Measurements from ENCODE around the gene STK11IP. TPM values are rescaled to one million over a fixed set of nuclear protein-coding genes. Genes with fewer than 3 reads are reported as not detected.

The STK11IP gene
- total and polyA plus RNA-seq, 4 donors, result 6.1 to 58.2 (median 24.2) TPM

GRCh38 chr2:219573166-219573565, 24.5 kb upstream of the STK11IP start:
- Histone ChIP-seq H3K36me3 (ENCODE audit: control insufficient read depth in 1 of 2, insufficient read depth in 2 of 2, low read length in 1 of 2) (no peaks in the 10 kb centered on the region), H3K9me3 (ENCODE audit: control insufficient read depth, low read length) (no peaks in the 10 kb centered on the region), H3K27ac (ENCODE audit: low read depth in 1 of 2, low read length in 2 of 2) (no peak overlapping the region), H3K4me1 (ENCODE audit: control insufficient read depth in 1 of 2, insufficient read depth in 2 of 2, low read length in 2 of 2) (no peaks in the 10 kb centered on the region), H3K4me3 (ENCODE audit: low read length in 2 of 2) (no peak overlapping the region), H3K27me3 (ENCODE audit: control insufficient read depth in 1 of 2, insufficient read depth in 2 of 2, low read length in 1 of 2) (no peaks in the 10 kb centered on the region)
- intact Hi-C loops (cut with DNase I), result no loop called here
- no peak for ATAC-seq (ENCODE audit: low FRiP score)
- no peak for DNase-seq
- WGBS, 2 donors, result 80 to 82% methylated on average over 5 of the region's 5 CpGs

DNA sequence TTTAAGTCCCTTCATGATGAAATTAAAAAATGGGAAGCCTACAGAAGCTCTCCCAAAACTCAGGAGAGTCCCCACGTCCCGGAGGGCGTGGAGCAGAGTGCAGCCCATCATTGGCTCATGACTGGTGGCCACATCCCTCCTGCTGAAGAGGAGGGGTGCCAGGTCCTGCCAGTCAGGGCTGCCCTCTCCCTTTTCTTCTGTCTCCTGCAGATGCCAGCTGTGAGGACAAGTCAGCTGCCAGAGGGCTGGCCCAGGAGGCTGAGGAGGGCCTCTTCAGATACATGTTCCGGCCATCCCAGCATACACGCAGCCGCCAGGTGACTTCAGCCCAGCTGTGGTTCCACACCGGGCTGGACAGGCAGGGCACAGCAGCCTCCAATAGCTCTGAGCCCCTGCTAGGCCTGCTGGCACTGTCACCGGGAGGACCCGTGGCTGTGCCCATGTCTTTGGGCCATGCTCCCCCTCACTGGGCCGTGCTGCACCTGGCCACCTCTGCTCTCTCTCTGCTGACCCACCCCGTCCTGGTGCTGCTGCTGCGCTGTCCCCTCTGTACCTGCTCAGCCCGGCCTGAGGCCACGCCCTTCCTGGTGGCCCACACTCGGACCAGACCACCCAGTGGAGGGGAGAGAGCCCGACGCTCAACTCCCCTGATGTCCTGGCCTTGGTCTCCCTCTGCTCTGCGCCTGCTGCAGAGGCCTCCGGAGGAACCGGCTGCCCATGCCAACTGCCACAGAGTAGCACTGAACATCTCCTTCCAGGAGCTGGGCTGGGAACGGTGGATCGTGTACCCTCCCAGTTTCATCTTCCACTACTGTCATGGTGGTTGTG, 23.0 kb upstream of the STK11IP start:
- Histone ChIP-seq H3K4me1 (ENCODE audit: control insufficient read depth in 1 of 2, insufficient read depth in 2 of 2, low read length in 2 of 2) (no peaks in the 10 kb centered on the region), H3K4me3 (ENCODE audit: low read length in 2 of 2) (no peak overlapping the region), H3K27ac (ENCODE audit: low read depth in 1 of 2, low read length in 2 of 2) (no peak overlapping the region), H3K27me3 (ENCODE audit: control insufficient read depth in 1 of 2, insufficient read depth in 2 of 2, low read length in 1 of 2) (no peaks in the 10 kb centered on the region), H3K36me3 (ENCODE audit: control insufficient read depth in 1 of 2, insufficient read depth in 2 of 2, low read length in 1 of 2) (no peaks in the 10 kb centered on the region), H3K9me3 (ENCODE audit: control insufficient read depth, low read length) (no peaks in the 10 kb centered on the region)
- peak in 1 of 2 donors; percentile 71 for DNase-seq
- intact Hi-C loops (cut with DNase I), result no loop called here
- 84 to 87% methylated on average over 21 to 22 of the region's 22 CpGs for WGBS, 2 donors
- ATAC-seq (ENCODE audit: low FRiP score), result no peak

DNA sequence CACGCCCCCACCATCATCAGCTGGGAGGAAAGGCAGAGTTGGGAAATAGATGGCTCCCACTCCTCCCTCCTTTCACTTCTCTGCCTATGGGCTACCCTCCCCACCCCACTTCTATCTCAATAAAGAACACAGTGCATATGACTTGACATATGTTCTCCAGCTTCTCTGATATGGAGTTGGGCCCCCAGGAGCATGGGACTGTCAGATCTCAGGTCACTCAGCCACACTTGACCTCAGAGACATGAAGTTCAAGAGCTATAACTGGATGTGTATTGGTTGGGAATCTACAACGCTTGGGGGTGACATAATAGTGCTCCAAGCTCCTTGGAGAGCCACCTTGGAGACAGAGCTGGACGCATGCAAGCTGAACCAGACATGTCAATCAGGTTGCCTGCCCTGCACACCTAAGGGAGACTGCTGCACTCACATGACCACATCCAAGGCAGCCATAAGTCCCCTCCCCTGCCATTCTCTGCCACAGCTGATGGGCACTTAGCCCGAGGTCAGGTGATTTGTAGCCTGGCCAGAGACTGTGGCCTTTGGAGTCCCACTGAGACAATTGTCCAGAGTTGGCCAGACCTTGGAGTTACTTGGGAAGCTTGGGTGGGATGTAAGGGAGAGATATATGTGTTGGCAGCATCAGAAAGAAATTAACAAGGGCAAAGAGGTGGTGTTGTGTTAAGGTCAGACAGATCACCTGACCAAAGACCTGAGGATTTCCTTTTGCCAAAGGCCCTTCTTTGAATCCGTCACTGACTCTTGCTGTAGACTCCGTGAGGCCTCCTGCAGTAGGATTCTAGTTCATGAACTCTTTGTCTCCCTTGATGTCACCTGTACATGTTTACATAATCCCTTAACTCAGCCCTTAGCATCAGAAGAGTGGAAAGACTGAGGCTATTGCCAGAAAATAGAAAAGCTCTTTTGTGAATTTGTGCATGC, 21.8 kb upstream of the STK11IP start:
- DNase-seq, result no peak
- Histone ChIP-seq H3K36me3 (ENCODE audit: control insufficient read depth in 1 of 2, insufficient read depth in 2 of 2, low read length in 1 of 2) (no peaks in the 10 kb centered on the region), H3K9me3 (ENCODE audit: control insufficient read depth, low read length) (no peaks in the 10 kb centered on the region), H3K27me3 (ENCODE audit: control insufficient read depth in 1 of 2, insufficient read depth in 2 of 2, low read length in 1 of 2) (no peaks in the 10 kb centered on the region), H3K4me1 (ENCODE audit: control insufficient read depth in 1 of 2, insufficient read depth in 2 of 2, low read length in 2 of 2) (no peaks in the 10 kb centered on the region), H3K4me3 (ENCODE audit: low read length in 2 of 2) (no peak overlapping the region), H3K27ac (ENCODE audit: low read depth in 1 of 2, low read length in 2 of 2) (no peak overlapping the region)
- WGBS, 2 donors, result 89 to 92% methylated on average over 6 of the region's 6 CpGs
- intact Hi-C loops (cut with DNase I), result no loop called here
- ATAC-seq (ENCODE audit: low FRiP score), result no peak

- no peak for ATAC-seq (ENCODE audit: low FRiP score)
- H3K4me3 ChIP-seq (ENCODE audit: low read length in 2 of 2), result no peak overlapping the region
These were observed 20.9 kb upstream of the STK11IP start for GRCh38 chr2:219576505-219577388.

GRCh38 chr2:219578811-219579613, 18.6 kb upstream of the STK11IP start:
- H3K4me1 ChIP-seq (ENCODE audit: control insufficient read depth in 1 of 2, insufficient read depth in 2 of 2, low read length in 2 of 2), result no peaks in the 10 kb centered on the region
- ATAC-seq (ENCODE audit: low FRiP score) (no peak), DNase-seq (no peak)
- H3K9me3 ChIP-seq (ENCODE audit: control insufficient read depth, low read length), result no peaks in the 10 kb centered on the region
- no peaks in the 10 kb centered on the region for H3K27me3 ChIP-seq (ENCODE audit: control insufficient read depth in 1 of 2, insufficient read depth in 2 of 2, low read length in 1 of 2)
- no peak overlapping the region for H3K27ac ChIP-seq (ENCODE audit: low read depth in 1 of 2, low read length in 2 of 2)
- intact Hi-C loops (cut with DNase I), result no loop called here
- no peaks in the 10 kb centered on the region for H3K36me3 ChIP-seq (ENCODE audit: control insufficient read depth in 1 of 2, insufficient read depth in 2 of 2, low read length in 1 of 2)
- no peak overlapping the region for H3K4me3 ChIP-seq (ENCODE audit: low read length in 2 of 2)
- 78 to 80% methylated on average over 8 of the region's 8 CpGs for WGBS, 2 donors

More at GRCh38 chr2:219576505-219577388, 20.9 kb upstream of the STK11IP start:
- H3K4me1 ChIP-seq (ENCODE audit: control insufficient read depth in 1 of 2, insufficient read depth in 2 of 2, low read length in 2 of 2), result no peaks in the 10 kb centered on the region
- peak in 1 of 2 donors; percentile 55 for DNase-seq
- no peaks in the 10 kb centered on the region for H3K36me3 ChIP-seq (ENCODE audit: control insufficient read depth in 1 of 2, insufficient read depth in 2 of 2, low read length in 1 of 2)
- 34 to 42% methylated on average over 15 of the region's 15 CpGs for WGBS, 2 donors
- no peaks in the 10 kb centered on the region for H3K9me3 ChIP-seq (ENCODE audit: control insufficient read depth, low read length)
- no peaks in the 10 kb centered on the region for H3K27me3 ChIP-seq (ENCODE audit: control insufficient read depth in 1 of 2, insufficient read depth in 2 of 2, low read length in 1 of 2)
- H3K27ac ChIP-seq (ENCODE audit: low read depth in 1 of 2, low read length in 2 of 2), result no peak overlapping the region
- intact Hi-C loops (cut with DNase I), result no loop called here

DNA sequence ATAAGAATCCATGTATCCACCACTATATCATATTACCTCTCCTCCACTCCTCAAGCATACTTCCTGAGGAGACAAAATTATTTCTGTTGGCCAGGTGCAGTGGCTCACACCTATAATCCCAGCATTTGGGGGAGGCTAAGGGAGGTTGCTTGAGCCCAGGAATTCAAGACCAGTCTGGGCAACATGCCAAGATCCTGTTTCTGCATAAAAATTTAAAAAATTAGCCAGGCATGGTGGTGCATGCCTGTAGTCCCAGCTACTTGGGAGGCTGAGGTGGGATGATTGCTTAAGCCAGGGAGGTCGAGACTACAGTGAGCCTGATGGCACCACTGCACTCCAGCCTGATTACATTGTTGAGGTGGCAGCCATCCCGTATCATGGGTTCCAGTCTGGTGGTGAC, 16.3 kb upstream of the STK11IP start:
- no peaks in the 10 kb centered on the region for H3K4me1 ChIP-seq (ENCODE audit: control insufficient read depth in 1 of 2, insufficient read depth in 2 of 2, low read length in 2 of 2)
- intact Hi-C loops (cut with DNase I), result no loop called here
- 73 to 82% methylated on average over 2 of the region's 2 CpGs for WGBS, 2 donors

GRCh38 chr2:219591091-219591490, 6.6 kb upstream of the STK11IP start:
- DNase-seq (no peak), ATAC-seq (ENCODE audit: low FRiP score) (no peak)
- H3K9me3 ChIP-seq (ENCODE audit: control insufficient read depth, low read length), result no peaks in the 10 kb centered on the region
- intact Hi-C loops (cut with DNase I), result no loop called here
- 68 to 69% methylated on average over 4 of the region's 4 CpGs for WGBS, 2 donors
- H3K27me3 ChIP-seq (ENCODE audit: control insufficient read depth in 1 of 2, insufficient read depth in 2 of 2, low read length in 1 of 2), result no peaks in the 10 kb centered on the region
- H3K27ac ChIP-seq (ENCODE audit: low read depth in 1 of 2, low read length in 2 of 2), result no peak overlapping the region
- no peaks in the 10 kb centered on the region for H3K36me3 ChIP-seq (ENCODE audit: control insufficient read depth in 1 of 2, insufficient read depth in 2 of 2, low read length in 1 of 2)
- no peak overlapping the region for H3K4me3 ChIP-seq (ENCODE audit: low read length in 2 of 2)
- H3K4me1 ChIP-seq (ENCODE audit: control insufficient read depth in 1 of 2, insufficient read depth in 2 of 2, low read length in 2 of 2), result no peaks in the 10 kb centered on the region

More for the DNA sequence above, 16.3 kb upstream of the STK11IP start:
- Histone ChIP-seq H3K36me3 (ENCODE audit: control insufficient read depth in 1 of 2, insufficient read depth in 2 of 2, low read length in 1 of 2) (no peaks in the 10 kb centered on the region), H3K27me3 (ENCODE audit: control insufficient read depth in 1 of 2, insufficient read depth in 2 of 2, low read length in 1 of 2) (no peaks in the 10 kb centered on the region), H3K27ac (ENCODE audit: low read depth in 1 of 2, low read length in 2 of 2) (no peak overlapping the region), H3K4me3 (ENCODE audit: low read length in 2 of 2) (no peak overlapping the region), H3K9me3 (ENCODE audit: control insufficient read depth, low read length) (no peaks in the 10 kb centered on the region)
- DNase-seq (no peak), ATAC-seq (ENCODE audit: low FRiP score) (no peak)
